DMS153 treated with DMSO at 0.1 percent for 48 hours (cell line): ENCODE results near the gene RHOD.

ENCODE experiments used
- DNase-seq: peaks from one replicate; lab custom pipeline; 2025; ENCODE audit not compliant: unreplicated experiment; lab: John Stamatoyannopoulos, UW

RHOD gene, protein sequence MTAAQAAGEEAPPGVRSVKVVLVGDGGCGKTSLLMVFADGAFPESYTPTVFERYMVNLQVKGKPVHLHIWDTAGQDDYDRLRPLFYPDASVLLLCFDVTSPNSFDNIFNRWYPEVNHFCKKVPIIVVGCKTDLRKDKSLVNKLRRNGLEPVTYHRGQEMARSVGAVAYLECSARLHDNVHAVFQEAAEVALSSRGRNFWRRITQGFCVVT

DNA sequence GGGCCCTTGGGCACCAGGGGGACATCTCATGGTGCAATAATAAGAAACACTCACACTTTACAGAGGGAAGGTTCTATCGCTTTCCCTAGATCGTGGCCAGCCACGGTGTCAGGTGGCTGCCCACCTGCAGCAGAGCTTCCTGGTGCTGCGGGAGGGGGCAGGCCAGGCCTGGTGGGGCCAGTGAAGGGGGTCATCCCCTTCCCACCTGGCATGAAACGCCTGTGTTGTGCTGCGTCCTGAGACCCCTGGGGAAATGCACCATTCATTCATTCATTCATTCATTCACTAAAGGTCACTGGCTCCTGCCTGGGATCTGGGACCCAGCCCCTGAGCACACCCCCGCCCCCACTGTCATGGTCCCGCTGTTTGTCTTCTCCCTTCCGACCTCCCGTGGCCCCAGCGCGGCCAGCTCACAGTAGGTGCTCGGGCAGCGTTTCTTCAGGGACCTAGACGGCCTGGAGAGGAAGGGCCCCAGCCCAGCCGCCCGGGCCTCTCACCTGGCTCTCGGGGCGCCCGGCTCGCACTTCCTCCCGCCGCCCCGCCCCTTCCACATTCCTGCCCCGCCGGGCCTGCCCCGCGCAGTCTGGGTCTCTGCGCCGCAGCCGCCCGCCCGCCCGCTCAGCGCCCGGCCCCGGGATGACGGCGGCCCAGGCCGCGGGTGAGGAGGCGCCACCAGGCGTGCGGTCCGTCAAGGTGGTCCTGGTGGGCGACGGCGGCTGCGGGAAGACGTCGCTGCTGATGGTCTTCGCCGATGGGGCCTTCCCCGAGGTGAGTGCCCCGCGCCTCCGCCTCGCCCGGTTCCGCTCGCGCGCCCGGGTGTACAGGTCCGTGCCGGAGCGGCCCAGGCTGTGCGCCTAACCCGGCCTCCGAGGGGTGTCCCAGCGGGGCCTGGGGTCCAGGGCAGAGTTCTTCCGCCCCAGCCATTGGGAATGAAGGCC is at the start of gene RHOD:
RHOD (plus strand) TSS at position 581 of the 938 bp plus-strand sequence; CDS start at position 637, 56 bp downstream.
- DNase-seq: no peak

GRCh38 chr11:67007126-67007525 is 49.5 kb upstream of the RHOD start:
- no peak for DNase-seq

- DNase-seq: no peak
Measured at GRCh38 chr11:67010296-67010905, 46.2 kb upstream of the RHOD start.

DNA sequence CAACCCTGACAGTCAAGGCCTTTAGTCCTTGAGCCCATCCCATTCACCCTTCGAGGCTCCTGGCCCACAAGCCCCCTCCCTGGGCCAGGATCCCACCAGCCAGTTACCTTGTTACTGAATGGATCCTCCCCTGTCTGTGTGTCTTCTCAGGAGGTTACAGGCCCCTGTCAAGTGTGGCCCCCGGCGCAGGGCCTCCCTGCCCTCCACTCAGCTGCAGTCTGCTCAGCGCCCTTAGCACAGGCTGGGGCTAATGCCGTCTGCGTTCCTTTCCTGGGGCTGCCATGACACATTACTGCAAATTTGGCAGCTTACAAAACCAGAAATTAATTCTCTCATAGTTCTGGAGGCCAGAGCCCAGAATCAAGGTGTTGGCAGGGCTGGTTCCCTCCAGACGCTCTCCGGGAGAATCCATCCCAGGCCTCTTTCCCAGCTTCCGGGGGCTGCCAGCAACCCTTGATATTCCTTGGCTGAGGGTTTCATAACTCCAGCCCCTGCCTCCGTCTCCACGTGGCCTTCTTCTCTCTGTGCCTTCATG is 43.1 kb upstream of the RHOD start:
- DNase-seq: no peak

DNA sequence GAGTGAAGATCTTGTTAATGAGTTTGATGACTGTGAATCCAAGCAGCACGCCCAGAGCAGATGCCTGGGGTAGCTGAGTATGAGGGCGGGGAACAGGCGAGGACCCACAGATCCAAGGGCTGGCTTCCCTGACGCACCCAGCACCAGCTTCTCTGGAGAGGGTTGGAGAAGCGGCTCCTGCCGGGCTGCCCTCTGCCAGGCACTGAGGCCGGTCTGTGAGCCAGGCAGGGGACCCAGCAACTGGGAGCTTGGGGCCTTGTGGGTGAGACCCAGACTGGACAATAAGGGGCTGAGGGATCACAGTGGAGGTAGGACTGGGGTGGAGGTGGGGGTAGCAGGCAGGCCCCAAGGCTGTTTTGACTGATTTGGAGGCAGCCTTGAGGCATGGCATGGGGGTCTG is 42.3 kb upstream of the RHOD start:
- no peak for DNase-seq

- no peak for DNase-seq
Measured at GRCh38 chr11:67015048-67015447, 41.6 kb upstream of the RHOD start.

GRCh38 chr11:67016550-67016949 is 40.1 kb upstream of the RHOD start:
- DNase-seq: no peak

GRCh38 chr11:67020949-67021348 is 35.7 kb upstream of the RHOD start:
- no peak for DNase-seq

DNA sequence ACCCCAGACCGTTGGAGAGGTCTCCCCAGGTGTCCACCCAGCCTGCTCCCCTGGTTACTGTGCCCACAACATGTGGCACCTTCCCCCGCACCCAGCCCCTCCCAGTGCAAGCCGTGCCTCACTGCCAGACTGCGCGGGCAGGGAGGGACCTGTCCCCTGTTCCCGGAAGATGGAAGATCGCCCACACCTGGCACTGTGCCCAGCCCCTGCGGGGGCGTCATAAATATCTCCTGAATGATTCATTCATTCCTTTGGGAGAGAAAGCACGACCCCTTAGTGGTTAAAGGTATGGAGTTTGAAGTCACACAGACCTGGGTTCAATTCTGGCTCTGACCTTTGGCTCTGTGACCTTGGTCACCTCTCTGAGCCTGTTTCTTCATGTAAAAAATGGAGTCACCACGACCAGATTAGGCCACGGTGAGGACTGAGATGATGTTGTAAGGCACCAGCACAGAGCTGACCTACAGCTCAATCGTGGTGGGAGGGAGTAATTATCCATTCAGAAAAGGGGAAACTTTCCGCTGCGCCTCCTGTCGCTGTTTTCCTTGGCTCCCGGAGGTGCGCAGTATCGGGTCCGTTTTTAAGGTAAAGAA is 34.2 kb upstream of the RHOD start:
- no peak for DNase-seq

GRCh38 chr11:67022961-67023956 is 33.4 kb upstream of the RHOD start, which contains the start of gene SYT12:
SYT12 (plus strand) TSS chr11:67023134; CDS start chr11:67030145, 7,011 bp downstream.
- no peak for DNase-seq

DNA sequence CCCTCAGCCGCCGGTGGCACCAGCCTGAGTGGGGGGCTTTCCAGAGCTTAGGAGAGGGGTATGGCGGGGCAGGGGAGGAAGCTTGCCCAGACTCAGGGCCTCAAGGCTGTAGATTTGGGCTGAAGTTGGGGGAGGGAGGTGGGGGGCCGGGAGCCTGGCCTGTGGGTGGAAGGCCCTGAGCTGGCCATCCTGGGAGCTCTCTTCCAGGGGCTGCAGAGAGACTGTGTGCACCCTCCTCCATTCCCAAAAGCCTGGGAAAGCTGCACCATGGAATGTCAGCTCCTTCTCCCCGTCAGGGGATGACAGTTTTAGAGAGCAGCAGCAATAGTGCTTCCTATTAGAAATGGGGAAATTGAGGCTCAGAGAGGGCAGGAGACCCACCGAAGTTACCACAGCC is 32.7 kb upstream of the RHOD start:
- no peak for DNase-seq

GRCh38 chr11:67024410-67024809 is 32.2 kb upstream of the RHOD start:
- DNase-seq: no peak

DNA sequence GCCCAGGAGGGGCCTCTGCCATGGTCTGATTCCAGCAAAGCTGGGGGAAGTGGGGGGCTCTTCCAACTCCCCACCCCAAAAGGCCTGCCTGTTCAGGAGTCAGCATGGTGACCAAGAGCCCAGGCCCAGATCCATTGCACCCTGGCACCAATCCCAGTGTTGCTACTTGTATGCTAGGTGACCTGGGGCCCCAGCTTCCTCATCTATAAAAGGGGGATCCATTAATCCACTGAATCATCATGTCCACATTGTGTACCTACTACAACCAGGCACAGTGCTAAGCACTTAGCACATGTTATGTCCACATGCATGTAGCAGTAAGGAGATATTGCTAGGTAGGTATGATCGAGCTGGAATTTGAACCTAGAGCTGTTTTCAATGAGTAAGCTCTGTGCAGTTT is 31.7 kb upstream of the RHOD start:
- DNase-seq: no peak

DNA sequence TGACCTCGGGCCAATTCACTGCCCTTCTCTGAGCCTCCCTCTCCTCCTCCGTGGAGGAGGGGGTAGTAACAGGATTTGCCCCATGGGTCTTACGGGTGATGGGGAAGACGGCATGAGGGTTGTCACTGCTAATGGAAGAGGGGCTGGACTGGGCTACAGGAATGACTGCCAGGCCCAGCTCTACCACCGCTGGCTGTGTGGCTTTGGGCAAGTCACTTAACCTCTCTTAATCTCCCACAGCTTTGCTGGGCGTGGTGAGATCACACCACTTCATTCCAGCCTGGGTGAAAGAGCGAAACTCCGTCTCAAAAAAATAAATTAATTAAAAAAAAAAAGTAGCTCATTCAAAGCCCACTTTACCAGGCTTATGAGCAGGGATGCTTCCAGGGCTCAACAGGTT is 30.9 kb upstream of the RHOD start:
- no peak for DNase-seq

DNA sequence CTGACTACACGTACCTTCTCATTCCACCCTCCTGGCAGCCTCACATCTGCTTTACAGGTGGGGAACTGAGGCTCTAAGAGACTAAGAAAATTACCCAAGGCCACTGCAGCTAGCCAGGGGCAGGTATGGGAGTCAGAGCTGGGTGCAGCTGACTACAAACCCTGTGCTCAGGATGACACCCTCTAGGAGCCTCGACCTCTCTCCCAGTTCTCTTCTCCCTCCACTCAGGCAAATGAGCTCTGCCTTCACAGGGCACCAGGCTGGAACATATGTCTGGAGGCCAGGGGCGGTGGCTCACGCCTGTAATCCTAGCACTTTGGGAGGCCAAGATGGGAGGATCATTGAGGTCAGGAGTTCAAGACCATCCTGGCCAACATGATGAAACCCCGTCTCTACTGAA is 29.7 kb upstream of the RHOD start:
- DNase-seq: no peak

DNA sequence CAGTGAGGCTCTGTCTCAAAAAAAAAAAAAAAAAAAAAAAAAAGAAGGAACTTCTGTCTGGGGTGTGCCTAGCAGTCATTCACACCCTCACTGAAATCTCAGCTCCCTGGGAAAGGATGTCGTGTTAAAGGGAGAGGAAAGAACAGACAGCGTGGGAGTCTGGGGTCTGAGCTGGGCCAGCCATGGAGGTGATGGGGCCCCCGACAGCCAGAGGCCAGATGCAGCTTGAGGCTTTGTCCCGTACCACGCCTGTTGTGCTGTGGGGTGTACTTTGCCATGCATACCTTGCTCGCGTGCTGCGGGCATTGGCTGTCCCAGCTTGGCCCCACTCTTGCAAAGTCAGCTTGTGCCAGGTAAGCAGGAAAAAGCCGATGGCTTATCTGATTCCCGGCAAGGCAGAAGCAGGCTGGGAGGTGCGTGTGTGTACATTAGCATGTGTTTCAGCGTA is 29.1 kb upstream of the RHOD start:
- no peak for DNase-seq

GRCh38 chr11:67027943-67028542 is 28.6 kb upstream of the RHOD start:
- no peak for DNase-seq

DNA sequence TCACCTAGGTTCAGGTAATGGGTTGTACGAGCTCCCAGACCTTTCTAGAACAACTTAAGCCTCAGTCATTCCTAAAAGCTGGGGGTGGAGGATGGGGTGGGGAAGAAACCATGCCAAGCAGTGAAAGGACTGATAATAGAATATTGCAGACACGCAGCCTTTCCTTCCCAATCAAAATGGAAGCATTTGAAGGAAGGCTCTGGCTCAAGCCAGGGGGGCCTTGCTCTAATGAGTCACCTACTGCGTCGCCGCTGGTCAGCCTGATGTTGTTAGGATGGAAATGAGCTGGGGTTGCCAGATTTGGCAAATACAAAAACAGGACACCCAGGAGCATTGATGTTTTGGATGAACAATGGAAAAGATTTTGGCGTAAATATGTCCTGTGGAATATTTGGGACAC is 27.5 kb upstream of the RHOD start:
- no peak for DNase-seq

GRCh38 chr11:67030976-67031375 is 25.7 kb upstream of the RHOD start:
- no peak for DNase-seq
